ENCODE data around the gene ATP6V1G3. TPM values are rescaled to one million over a fixed set of nuclear protein-coding genes. Genes with fewer than 3 reads are reported as not detected.
"Not testable (repeated sequence)": the region's sequence is repeated elsewhere in the genome, so short reads cannot be mapped to it uniquely, and the experiment has no call there.

Gene ATP6V1G3, protein sequence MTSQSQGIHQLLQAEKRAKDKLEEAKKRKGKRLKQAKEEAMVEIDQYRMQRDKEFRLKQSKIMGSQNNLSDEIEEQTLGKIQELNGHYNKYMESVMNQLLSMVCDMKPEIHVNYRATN
- polyA plus RNA-seq (ENCODE audit: insufficient read length in 4 of 4), result 1 to 10 TPM in 3 of 4 donors, not detected in 1; 4.3 to 8.1 (median 4.9) TPM

DNA sequence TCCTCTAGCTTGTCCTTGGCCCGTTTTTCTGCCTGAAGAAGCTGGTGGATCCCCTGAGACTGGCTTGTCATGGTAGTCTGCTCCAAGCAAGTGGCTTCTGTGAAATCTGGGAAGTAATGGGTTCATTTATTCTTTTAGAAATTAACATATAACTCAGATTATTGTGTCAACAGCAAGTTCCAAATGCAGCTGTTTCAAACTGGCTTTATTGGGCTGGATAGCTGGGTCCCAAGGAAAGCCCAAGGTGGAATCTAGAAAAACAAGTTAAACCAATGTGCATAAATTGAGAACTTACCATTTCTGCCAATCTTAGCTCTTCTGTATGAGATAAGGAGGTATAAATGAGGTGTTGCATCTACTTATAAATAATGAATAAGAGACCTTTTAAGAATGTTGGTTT lies at the start of gene ATP6V1G3:
TSS of gene ATP6V1G3 (minus strand) at position 101 of the 400 bp plus-strand sequence. CDS start at position 71, 30 bp downstream.
- no peak for DNase-seq (ENCODE audit: low read depth in 4 of 4, low spot score in 3 of 4)

DNA sequence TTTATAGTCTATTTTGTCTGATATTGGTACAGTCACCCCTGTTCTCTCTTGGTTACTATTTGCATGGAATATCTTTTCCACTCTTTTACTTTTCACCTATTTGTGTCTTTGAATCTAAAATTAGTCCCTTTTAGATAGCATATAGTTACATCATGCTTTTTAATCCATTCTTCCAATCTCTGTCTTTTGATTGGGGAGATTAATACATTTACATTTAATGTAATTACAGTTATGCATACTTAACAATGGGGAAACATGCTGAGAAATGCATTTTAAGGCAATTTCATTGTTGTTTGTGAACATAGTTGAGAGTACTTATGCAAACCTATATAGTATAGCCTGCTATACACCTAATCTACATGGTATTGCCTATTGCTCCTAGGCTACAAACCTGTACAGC lies 48.4 kb upstream of the ATP6V1G3 start:
- DNase-seq (ENCODE audit: low read depth in 4 of 4, low spot score in 3 of 4), result no peak

DNA sequence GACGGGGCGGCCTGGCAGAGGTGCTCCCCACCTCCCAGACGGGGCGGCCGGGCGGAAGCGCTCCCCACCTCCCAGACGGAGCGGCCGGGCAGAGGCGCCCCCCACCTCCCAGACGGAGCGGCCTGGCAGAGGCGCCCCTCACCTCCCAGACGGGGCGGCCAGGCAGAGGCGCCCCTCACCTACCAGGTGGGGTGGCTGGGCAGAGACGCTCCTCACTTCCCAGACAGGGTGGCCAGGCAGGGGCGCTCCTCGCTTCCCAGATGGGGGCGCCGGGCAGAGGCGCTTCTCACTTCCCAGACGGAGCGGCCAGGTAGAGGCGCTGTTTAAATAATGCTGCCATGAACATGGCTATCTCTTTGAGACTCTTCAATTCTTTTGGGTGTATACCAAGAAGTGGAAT lies 43.7 kb upstream of the ATP6V1G3 start:
- no peak for DNase-seq (ENCODE audit: low read depth in 4 of 4, low spot score in 3 of 4)

DNA sequence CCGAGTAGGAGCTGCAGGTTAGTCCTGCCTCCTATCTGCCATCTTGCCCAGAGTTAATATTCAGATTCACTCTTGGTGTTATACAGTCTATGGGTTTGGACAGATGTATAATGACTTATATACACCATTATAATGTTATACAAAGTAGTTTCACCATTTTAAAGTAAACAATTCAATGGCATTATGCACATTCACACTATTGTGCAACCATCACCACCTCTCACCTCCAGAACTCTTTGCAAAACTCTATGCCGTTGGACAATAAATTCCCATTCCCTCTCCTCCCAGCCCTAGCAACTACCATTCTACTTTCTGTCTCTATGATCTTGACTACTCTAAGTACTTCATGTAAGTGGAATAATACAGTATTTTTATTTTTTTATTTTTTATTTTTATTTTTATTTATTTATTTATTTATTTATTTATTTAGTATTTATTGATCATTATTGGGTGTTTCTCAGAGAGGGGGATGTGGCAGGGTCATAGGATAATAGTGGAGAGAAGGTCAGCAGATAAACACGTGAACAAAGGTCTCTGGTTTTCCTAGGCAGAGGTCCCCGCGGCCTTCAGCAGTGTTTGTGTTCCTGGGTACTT lies 42.8 kb upstream of the ATP6V1G3 start:
- DNase-seq (ENCODE audit: low read depth in 4 of 4, low spot score in 3 of 4), result not testable (repeated sequence)

DNA sequence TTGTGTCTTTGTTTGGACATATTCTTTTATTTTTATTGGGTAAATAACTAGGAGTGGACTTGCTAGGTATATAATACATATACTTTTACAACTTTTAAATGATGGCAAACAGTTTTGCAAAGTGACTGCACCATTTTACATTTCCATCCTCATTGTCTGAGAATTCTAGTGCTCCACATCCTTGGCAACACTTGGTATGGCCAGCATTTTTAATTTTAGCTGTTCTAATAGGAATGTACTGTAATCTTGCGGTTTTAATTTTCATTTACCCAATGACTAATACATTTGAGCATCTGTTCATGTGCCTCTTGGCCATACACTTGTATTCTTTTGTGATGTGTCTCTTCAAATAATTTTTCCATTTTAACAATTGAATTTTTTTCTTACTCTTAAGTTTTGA lies 37.0 kb upstream of the ATP6V1G3 start:
- DNase-seq (ENCODE audit: low read depth in 4 of 4, low spot score in 3 of 4), result no peak

DNA sequence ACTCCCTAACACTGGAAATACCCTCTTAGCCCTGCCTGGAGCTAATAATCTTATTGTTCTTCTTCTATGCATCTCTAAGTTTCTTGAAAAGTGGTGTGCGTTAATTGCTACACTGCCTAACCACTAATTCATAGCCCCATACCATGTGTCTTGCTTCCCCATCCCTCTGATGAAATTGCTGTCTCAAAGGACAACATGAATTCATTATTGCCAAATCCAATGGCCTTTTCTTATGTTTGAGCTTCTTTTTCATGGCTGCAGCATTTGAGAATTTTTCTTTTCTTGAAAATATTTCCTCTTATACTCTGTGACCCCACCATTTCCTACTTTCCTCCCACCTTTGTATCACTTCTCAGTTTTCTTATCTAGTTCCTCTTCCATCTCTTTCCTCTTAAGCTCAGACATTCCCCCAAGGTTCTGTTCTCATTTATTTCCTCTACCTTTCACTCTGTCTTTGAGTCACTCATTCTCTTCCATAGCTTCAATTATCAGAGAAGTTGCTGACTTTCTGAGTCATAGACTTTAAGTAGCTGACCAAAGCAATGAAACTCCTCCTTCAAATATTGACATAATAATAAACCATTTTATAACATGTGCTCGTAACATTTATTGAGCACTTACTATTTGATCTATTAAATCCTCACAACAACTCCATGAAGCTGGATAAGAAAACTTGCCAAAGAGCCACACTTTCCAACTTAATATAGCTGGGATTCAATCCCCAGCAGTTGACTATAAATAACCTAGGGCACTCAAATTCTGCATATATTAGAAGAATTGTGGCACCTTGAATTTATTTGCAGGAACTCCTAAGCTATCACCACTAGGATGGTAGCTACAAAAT lies 35.5 kb upstream of the ATP6V1G3 start:
- no peak for DNase-seq (ENCODE audit: low read depth in 4 of 4, low spot score in 3 of 4)

DNA sequence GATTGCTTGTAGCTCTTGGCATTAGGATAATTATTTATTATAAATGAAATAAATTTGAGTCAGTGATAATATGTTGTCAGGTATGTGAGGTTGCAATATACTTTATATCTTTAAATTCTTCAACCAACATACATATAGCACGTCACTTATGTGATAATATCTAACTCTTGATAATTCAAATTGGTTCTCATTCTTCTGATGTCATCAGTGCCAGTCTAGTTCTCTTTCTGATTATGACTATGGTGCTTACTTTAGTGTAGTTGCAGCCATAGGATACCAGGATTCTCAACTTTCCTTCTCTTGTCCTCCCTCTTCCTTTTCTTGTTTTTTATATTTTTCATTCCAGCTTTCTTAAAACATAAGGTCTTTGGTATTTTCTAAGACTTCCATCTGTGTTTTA lies 34.8 kb upstream of the ATP6V1G3 start:
- no peak for DNase-seq (ENCODE audit: low read depth in 4 of 4, low spot score in 3 of 4)

DNA sequence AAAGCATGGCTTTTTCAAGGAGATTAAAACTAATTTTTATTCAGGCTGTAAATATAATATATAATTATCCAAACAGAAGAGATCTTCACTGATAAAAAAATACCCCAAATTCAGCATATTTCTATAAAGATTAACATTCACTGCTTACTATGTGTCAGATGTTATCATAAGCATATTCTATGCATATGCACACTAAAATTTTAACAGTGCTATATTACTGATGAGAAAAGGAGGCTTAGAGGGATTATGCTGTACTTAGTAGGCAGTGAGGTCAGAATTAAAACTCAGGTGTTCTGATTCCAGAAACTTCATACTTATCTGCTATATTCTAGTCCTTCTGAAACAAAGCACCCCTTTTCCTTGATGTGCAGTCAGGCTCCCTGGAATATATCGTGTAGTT lies 33.8 kb upstream of the ATP6V1G3 start:
- DNase-seq (ENCODE audit: low read depth in 4 of 4, low spot score in 3 of 4), result no peak

DNA sequence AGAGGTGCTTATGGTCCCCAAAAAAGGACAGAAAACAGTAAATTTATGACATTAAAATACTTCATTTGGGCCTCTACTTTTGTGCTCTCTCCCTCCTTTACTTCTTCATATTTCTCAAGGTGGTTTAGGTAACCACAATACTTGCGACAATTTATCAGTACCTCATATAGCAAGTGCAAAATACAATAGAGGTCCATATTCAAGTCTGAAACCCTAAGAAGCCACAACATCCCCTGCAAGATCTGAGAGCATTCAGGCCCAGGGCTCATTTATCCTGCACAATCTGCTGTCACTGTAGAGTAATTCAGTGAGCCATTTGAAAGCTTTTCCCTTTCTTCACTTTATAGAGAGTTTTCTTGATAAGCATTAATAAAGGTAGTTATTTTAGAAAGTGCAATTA lies 24.2 kb upstream of the ATP6V1G3 start:
- DNase-seq (ENCODE audit: low read depth in 4 of 4, low spot score in 3 of 4), result no peak

DNA sequence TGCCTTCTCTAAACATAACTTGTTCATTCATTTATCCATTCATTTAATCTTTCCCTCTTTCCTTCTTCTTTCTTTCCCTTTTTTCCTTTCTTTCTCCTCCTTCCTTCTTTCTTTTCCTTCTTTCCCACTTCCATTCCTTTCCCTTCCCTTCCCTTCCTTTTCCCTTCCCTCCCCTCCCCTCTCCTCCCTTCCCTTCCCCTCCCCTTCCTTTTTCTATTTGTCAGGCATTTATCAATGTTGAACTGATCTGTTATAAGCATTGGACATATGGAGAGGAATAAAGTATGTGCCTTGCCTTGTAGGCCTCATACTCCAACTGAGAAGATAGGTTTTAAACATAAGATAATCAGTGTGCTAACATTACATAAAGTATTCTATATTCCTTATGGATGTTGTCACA lies 23.7 kb upstream of the ATP6V1G3 start:
- no peak for DNase-seq (ENCODE audit: low read depth in 4 of 4, low spot score in 3 of 4)

DNA sequence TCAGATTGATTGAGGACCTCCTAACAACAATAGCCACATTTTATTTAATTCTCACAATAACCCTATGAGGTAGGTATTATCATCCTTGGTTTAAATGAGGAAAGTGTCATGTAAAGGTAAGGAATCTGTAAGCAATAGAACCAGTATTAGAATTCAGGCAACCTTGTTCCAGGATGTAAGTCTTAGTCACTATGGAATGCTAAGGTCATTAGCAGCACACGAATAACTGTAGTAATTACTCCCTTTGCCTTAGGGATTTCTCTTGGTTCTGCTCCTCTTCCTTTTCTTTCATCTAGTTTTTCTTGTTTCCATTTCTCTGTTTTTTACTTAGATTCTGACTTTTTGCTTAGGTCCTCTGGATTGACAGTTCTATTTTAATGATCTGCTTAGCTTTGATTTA lies 23.1 kb upstream of the ATP6V1G3 start:
- DNase-seq (ENCODE audit: low read depth in 4 of 4, low spot score in 3 of 4), result no peak

DNA sequence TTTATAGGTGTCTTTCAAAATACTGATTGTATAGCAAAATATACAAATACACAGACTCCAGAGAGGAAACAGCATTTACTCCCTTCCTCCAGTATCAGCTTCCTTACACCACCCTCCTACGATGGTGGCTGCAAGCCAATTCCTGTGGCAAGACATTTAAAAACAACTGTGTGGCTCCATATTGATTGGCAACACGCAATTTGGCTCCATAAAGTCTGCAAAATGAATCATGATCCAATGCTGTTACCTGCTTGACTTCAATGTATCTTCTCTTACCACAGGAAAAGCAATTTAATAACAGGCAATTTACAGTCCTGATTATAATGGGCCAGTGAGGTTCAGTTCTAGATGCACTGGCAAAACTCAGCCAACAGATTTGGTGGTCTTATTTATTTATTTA lies 19.7 kb upstream of the ATP6V1G3 start:
- DNase-seq (ENCODE audit: low read depth in 4 of 4, low spot score in 3 of 4), result no peak

DNA sequence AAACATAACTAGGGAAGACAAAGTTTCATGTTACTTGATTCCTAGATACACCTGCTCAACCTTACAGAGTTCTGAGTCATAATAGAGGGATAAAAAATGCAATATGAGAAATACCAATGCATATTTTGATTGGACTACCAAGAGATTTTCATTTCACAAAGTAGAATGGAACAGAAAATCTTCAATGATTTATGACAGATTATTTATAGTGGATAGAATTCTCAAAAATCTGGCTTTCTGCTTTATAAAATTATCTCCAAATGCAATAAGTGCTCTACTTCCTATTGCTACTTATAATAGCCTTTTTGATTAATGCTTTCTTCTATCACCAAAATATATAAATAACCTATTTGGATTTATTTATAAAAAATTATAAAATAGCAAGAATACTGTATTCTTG lies 18.9 kb upstream of the ATP6V1G3 start:
- no peak for DNase-seq (ENCODE audit: low read depth in 4 of 4, low spot score in 3 of 4)

DNA sequence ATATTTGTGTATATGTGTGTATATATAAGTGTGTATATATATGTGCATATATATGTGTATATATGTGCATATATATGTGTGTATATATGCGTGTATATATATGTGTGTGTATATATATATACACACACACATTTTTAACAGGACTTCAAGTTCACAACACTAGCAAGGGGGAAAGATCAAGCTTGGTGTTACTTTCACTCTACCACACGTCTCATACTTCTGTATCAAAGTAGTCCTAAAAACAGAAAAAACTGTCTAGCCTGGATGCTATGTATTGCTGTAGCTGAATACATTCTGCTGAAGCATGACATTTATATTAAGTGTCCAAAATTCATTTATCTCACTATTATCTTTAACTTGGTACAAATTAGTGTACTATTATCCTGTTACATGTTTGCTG lies 17.9 kb upstream of the ATP6V1G3 start:
- DNase-seq (ENCODE audit: low read depth in 4 of 4, low spot score in 3 of 4), result no peak

DNA sequence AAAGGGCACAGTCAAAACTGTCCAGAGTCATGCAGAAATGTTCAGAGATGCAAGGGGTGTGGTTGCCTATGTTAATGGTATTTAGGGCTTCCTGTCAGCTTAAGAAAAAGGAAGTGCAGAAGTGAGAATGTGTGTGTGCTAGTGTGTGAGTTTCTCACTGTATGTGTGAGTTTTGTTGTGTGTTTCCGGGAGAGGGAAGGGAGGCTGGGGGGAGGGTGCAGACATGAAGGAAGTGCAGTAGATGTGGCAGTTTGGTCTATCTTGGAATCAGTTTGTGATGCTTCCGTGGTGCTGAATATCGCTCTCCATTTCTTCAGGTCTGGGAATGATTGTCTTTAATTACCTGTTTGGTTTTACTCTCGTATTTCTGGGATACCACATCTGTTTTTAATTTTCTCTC lies 16.5 kb upstream of the ATP6V1G3 start:
- no peak for DNase-seq (ENCODE audit: low read depth in 4 of 4, low spot score in 3 of 4)

DNA sequence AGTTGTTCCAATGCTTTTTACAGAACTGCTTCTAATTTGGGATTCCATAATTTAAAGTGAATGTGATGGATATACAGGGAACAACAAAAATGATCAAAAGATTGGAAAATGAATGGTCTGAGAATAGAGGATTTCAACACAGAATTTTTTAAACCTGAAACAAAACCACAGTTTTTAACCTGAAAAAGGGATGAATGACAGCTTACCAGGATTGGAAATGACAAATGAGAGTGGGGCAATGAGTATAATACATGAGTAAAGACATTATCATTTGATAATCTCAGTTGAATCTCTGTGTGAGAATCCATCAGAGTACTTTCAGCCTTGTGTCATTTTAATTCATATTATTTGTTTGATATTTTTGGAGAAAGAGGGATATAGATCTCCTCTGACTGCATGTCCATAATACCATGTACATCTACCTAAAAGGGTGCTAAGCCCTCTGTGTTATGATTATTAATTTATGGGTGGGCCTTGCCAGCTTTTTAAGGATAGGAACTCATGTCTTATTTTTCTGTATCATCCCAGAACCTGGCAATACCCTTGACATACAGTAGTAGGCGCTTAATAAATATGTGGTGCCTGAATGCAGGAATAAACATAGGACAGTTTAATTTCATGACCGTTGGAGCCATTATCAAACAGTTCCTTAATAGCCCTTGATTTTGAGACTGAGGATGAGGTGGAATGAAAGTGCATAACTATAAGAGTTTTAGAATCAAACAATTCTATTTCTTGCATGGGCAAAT lies 12.4 kb upstream of the ATP6V1G3 start:
- DNase-seq (ENCODE audit: low read depth in 4 of 4, low spot score in 3 of 4), result no peak

DNA sequence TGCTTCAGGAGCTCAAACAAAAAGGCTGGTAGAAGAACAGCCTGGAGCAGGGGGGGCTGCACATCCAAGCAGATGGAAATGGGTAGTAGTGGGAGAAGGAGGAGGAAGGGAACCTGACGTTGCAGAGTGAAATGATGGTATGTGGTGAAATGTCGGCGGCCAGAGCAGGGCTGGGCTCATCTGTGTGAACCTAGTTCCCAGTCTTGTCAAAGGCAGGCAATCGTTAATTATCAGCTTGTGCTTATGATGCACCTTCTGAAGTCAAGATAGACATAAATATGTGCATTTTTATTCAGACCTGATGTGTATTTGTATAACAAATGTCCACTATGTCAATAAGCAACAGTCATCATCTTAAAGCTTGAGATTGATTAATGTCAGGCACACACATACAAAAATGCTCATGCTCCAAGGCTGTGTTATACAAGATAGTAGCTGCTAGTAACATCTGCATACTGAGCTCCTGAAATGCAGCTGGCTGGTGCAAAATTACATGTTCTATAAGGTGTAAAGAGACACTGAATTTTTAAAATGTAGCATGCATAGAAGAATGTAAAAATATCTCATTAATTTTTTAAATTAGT lies 10.6 kb upstream of the ATP6V1G3 start:
- DNase-seq (ENCODE audit: low read depth in 4 of 4, low spot score in 3 of 4), result no peak

DNA sequence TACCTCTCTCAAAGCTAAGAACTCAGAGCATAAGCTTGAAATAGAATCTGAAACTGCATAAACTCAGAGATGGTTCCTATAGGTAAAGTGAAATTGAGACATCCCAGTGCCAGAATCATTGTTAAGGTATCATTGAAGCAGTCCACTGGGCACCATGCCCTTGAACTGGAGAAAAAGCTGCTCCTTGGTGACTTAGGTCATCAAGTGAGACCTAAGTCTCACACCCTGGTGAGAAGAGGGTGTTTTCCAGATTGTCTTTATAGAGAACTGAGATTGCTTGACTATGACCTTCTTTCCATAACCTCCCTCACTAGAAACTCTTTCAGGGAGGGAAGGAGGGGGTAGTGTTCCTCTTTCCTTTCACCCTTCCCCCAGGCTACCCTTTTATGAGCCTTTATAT lies 9.4 kb upstream of the ATP6V1G3 start:
- no peak for DNase-seq (ENCODE audit: low read depth in 4 of 4, low spot score in 3 of 4)

DNA sequence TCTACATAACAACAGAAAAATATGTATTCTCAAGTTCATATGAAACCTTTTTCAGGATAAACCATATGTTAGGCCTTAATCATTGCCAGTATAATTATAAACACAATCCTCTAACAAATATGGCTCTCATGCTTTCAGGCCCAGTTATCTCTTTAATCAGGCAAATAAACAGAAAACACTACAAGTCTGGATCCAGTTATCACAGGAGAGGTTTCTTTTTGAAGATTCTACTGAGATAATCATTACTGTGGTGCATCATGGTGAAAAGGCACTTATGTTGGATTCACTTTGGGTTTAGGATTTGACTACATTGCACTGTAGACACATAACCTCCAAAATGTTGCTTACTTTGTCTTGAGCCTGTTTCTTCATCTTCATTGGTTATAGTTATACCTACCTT lies 8.4 kb upstream of the ATP6V1G3 start:
- no peak for DNase-seq (ENCODE audit: low read depth in 4 of 4, low spot score in 3 of 4)

DNA sequence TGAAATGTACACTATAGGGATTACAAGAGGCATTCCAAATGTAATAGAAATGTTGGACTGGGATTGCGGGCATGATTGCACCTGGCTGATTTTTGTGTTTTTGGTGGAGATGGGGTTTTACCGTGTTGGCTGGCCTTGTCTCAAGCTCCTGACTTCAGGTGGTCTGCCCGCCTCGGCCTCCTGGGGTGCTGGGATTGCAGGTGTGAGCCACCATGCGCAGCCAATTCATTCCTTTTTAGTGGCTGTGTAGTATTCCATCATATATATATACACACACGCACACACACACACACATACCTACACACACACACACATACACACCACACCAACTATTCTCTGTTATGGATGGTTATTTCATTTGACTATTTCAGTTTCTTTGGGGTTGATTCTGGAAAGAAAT lies 4.7 kb upstream of the ATP6V1G3 start:
- DNase-seq (ENCODE audit: low read depth in 4 of 4, low spot score in 3 of 4), result no peak

DNA sequence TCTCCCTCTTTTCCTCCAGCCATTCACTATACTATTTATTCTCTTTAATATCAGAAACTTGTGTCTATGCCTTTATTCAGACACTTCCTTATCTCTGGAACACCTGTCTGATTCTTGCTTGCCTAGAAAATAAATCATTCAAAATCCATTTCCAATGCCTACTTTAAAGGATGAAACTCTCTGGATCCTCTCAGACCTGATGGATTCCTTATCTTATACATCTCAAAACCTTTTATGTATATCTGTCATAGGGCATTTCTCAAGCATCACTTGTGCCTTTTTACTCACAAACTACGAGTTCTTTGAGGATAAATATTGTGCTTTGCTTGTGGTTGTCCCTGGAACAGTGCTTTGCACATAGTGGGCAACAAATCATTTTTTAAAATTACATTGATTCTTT lies 3.8 kb upstream of the ATP6V1G3 start:
- no peak for DNase-seq (ENCODE audit: low read depth in 4 of 4, low spot score in 3 of 4)
